Gastroesophageal sphincter (tissue), 3 donors: ENCODE data around the gene GP1BB.

Source experiments
- POLR2AphosphoS5 ChIP-seq: sonication (generic); formaldehyde crosslinking; IDR thresholded peaks from one replicate; pipeline ENCODE4 v1.6.1; 2017; ENCODE audit warnings: antibody characterized with exemption
- TF ChIP-seq, protein P1 (sequence below), 4 experiments: fragments of 200-600 bp in 2 of 4; fragments of 450-650 bp in 2 of 4; sonication (generic) in 1 of 4; IDR thresholded peaks; one replicate each; pipeline ENCODE4 v1.5.1; 2017 to 2019; ENCODE audit warnings: antibody characterized with exemption in 4 of 4, mild to moderate bottlenecking in 2 of 4, moderate library complexity in 2 of 4

DNA sequence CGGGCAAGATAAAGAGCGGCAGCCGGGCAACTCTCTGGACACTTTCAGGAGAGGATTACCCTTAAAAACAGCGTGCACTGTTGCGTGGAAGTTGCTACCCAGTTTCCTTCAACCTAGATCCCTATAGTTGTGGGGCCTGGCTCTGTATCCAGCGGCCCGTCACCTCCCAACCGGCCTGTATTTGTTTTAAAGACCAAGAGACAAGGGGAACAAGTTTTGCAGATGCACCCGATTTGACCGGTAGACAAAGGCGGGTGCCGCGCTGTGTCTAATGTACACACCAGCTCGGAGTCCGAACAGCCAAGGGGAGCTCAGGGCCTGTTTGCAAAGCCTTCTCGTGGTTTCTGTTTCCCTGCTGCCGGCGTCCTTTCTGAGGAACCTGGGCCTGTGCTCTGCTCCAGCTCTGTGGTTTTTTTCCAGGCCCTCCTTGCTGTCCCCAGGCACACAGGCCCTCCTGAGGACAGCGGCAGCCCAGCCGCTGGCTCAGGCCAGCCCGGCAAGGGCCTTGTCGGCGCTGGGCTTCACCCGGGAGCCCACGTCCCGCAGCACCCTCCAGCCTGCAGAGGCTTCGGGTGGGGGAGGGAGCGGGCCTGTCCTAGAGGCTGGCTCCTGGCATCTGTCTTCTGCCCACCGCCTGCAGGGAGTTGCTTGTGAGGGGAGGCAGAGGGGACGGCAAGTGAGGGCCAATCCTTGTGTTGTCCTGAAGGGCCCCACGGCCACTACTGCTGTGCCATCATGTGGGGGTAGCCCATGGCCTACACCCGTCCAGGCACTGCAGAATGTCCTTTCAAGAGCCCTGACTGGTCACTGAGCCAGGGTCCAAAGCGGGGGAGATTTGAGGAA is 38.6 kb downstream of the GP1BB start:
- TF ChIP-seq, protein P1, sequence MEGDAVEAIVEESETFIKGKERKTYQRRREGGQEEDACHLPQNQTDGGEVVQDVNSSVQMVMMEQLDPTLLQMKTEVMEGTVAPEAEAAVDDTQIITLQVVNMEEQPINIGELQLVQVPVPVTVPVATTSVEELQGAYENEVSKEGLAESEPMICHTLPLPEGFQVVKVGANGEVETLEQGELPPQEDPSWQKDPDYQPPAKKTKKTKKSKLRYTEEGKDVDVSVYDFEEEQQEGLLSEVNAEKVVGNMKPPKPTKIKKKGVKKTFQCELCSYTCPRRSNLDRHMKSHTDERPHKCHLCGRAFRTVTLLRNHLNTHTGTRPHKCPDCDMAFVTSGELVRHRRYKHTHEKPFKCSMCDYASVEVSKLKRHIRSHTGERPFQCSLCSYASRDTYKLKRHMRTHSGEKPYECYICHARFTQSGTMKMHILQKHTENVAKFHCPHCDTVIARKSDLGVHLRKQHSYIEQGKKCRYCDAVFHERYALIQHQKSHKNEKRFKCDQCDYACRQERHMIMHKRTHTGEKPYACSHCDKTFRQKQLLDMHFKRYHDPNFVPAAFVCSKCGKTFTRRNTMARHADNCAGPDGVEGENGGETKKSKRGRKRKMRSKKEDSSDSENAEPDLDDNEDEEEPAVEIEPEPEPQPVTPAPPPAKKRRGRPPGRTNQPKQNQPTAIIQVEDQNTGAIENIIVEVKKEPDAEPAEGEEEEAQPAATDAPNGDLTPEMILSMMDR (IDR thresholded peaks at IDR 0.05) = no peak
- TF ChIP-seq POLR2AphosphoS5 = no peak
